ENCODE data around the gene CITED2.

The CITED2 gene

GRCh38 chr6:139373154-139373927, 1.1 kb downstream of the CITED2 start:
- WGBS (ENCODE audit: insufficient coverage, insufficient read length): no CpG with 5 or more reads among the region's 57 CpGs
- Histone ChIP-seq H3K27ac (ENCODE audit: low read length) (no peak overlapping the region), H3K4me3 (ENCODE audit: low read length) (peak overlapping the region; percentile 73), H3K4me1 (ENCODE audit: control insufficient read depth, insufficient read depth, low read length) (peaks cover 4% of the 10 kb centered on the region; the same call in 1 of the 2 replicates), H3K27me3 (ENCODE audit: control insufficient read depth, insufficient read depth, low read length) (no peaks in the 10 kb centered on the region), H3K9me3 (ENCODE audit: control insufficient read depth, insufficient read depth, low read length) (no peaks in the 10 kb centered on the region), H3K36me3 (ENCODE audit: control insufficient read depth, insufficient read depth, low read length) (peaks cover 7% of the 10 kb centered on the region; the same call in 1 of the 2 replicates)
- no peak for DNase-seq (ENCODE audit: low read depth, low spot score)

GRCh38 chr6:139372326-139373153, 1.9 kb downstream of the CITED2 start:
- no CpG with 5 or more reads among the region's 14 CpGs for WGBS (ENCODE audit: insufficient coverage, insufficient read length)
- no peak for DNase-seq (ENCODE audit: low read depth, low spot score)
- H3K4me1 ChIP-seq (ENCODE audit: control insufficient read depth, insufficient read depth, low read length): peaks cover 4% of the 10 kb centered on the region; the same call in 1 of the 2 replicates

DNA sequence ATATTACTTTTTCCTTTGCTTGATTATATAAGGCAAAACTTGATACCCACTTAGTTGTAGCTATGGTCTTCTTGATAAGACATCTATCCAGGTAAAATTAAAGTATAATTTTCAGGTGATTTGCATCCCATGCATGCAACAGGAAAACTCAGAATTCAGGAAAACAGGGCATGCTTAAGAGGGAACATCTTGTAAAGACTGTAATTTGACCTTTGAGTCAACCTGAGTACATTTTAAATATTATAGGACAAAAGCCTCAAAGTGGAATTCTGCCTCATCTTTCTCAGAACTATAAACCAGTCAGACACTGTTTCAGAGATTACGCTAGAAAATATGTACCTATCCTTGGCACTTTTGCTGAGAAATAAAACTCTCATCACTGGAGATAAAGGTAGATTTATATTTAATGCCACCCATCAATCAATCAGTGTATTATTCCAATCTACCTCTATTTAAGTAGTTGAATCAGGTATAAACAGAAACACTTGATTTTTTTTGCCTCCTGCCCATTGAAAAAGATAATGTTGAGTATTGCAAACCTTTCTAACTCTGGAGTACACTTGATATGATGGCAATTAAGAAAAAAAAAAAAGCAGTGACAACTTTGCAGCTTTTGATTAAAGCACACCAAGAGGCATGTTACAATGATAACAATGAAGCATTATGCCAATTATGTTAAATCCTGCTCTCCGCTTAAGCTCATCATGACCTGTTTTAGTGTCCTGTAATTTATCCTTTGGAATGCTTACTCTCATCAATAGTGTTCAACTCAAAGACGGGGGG, 2.8 kb downstream of the CITED2 start:
- H3K36me3 ChIP-seq (ENCODE audit: control insufficient read depth, insufficient read depth, low read length): peaks cover 7% of the 10 kb centered on the region; the same call in 1 of the 2 replicates
- DNase-seq (ENCODE audit: low read depth, low spot score): no peak
- no peak overlapping the region; the same call in 1 of the 2 replicates for H3K4me3 ChIP-seq (ENCODE audit: low read length)
- H3K27ac ChIP-seq (ENCODE audit: low read length): no peak overlapping the region
- H3K9me3 ChIP-seq (ENCODE audit: control insufficient read depth, insufficient read depth, low read length): no peaks in the 10 kb centered on the region
- H3K27me3 ChIP-seq (ENCODE audit: control insufficient read depth, insufficient read depth, low read length): no peaks in the 10 kb centered on the region
- H3K4me1 ChIP-seq (ENCODE audit: control insufficient read depth, insufficient read depth, low read length): peaks cover 1% of the 10 kb centered on the region; the same call in 1 of the 2 replicates
- WGBS (ENCODE audit: insufficient coverage, insufficient read length): no CpG with 5 or more reads among the region's 3 CpGs

More at GRCh38 chr6:139372326-139373153, 1.9 kb downstream of the CITED2 start:
- peaks cover 7% of the 10 kb centered on the region; the same call in 1 of the 2 replicates for H3K36me3 ChIP-seq (ENCODE audit: control insufficient read depth, insufficient read depth, low read length)
- H3K4me3 ChIP-seq (ENCODE audit: low read length): peak overlapping the region; percentile 73; the same call in 1 of the 2 replicates
- no peaks in the 10 kb centered on the region for H3K9me3 ChIP-seq (ENCODE audit: control insufficient read depth, insufficient read depth, low read length)
- H3K27ac ChIP-seq (ENCODE audit: low read length): no peak overlapping the region
- no peaks in the 10 kb centered on the region for H3K27me3 ChIP-seq (ENCODE audit: control insufficient read depth, insufficient read depth, low read length)

DNA sequence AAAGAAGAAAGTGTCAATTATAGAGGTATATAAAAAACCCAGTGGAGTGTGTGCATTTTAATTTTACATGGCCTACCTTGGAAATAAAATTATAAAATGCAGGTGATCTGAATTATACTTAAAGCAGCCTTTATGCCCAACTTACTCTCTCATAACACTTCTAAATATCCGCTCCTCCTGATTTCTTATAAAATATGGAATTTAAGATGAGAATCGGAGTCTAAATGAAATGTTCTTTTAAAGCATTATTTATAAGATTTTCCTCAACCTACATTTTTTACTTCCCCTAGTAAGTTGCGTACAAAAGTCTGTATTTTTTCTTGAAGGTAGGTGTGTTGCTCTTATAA, 3.5 kb downstream of the CITED2 start:
- no CpG with 5 or more reads among the region's 3 CpGs for WGBS (ENCODE audit: insufficient coverage, insufficient read length)
- no peak overlapping the region for H3K4me3 ChIP-seq (ENCODE audit: low read length)

GRCh38 chr6:139370283-139370998, 4.0 kb downstream of the CITED2 start:
- H3K4me1 ChIP-seq (ENCODE audit: control insufficient read depth, insufficient read depth, low read length): peaks cover 1% of the 10 kb centered on the region; the same call in 1 of the 2 replicates
- no peaks in the 10 kb centered on the region for H3K9me3 ChIP-seq (ENCODE audit: control insufficient read depth, insufficient read depth, low read length)
- peaks cover 7% of the 10 kb centered on the region; the same call in 1 of the 2 replicates for H3K36me3 ChIP-seq (ENCODE audit: control insufficient read depth, insufficient read depth, low read length)
- no peak overlapping the region for H3K4me3 ChIP-seq (ENCODE audit: low read length)
- H3K27ac ChIP-seq (ENCODE audit: low read length): no peak overlapping the region
- H3K27me3 ChIP-seq (ENCODE audit: control insufficient read depth, insufficient read depth, low read length): no peaks in the 10 kb centered on the region
- DNase-seq (ENCODE audit: low read depth, low spot score): no peak
- WGBS (ENCODE audit: insufficient coverage, insufficient read length): no CpG with 5 or more reads among the region's 5 CpGs

More for the DNA sequence above, 3.5 kb downstream of the CITED2 start:
- no peaks in the 10 kb centered on the region for H3K27me3 ChIP-seq (ENCODE audit: control insufficient read depth, insufficient read depth, low read length)
- H3K36me3 ChIP-seq (ENCODE audit: control insufficient read depth, insufficient read depth, low read length): peaks cover 7% of the 10 kb centered on the region; the same call in 1 of the 2 replicates
- no peak for DNase-seq (ENCODE audit: low read depth, low spot score)
- no peak overlapping the region for H3K27ac ChIP-seq (ENCODE audit: low read length)
- H3K4me1 ChIP-seq (ENCODE audit: control insufficient read depth, insufficient read depth, low read length): peaks cover 1% of the 10 kb centered on the region; the same call in 1 of the 2 replicates
- H3K9me3 ChIP-seq (ENCODE audit: control insufficient read depth, insufficient read depth, low read length): no peaks in the 10 kb centered on the region

DNA sequence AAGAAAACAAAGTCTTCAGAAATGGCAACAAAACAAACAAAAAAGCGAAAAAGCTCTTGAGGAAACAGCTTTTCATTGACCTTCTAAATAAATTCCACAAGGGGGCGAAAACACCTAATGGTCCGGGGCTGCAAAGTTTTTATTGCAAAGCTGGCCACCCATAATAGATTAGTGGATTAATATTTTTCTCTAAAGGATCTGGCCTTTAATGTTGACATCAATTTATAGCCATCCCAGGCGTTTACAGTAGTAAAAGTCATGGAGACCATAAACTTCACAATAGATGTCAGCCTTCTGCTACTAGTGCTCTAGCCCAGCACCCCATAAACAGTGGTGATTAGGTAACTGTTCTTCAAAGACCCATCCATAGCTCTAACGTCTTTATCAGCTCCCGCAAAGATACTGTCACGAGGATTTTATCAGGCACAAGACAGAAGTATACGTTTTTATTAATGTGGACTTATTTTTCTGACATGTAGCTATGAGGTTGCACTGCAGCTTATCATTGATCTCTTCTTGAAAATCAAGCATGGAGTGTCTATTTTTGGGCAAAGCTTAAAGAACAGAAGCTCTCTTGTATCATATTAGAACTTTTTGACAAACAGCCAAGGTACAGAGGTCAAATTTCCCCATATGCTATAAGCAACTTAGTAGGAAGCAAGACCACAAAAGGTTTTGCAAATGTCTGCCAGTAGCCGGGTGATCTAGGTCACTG, 4.7 kb downstream of the CITED2 start:
- DNase-seq (ENCODE audit: low read depth, low spot score): no peak
- no peaks in the 10 kb centered on the region for H3K9me3 ChIP-seq (ENCODE audit: control insufficient read depth, insufficient read depth, low read length)
- peaks cover 7% of the 10 kb centered on the region; the same call in 1 of the 2 replicates for H3K36me3 ChIP-seq (ENCODE audit: control insufficient read depth, insufficient read depth, low read length)
- H3K4me3 ChIP-seq (ENCODE audit: low read length): no peak overlapping the region
- H3K27me3 ChIP-seq (ENCODE audit: control insufficient read depth, insufficient read depth, low read length): no peaks in the 10 kb centered on the region
- H3K27ac ChIP-seq (ENCODE audit: low read length): no peak overlapping the region
- no CpG with 5 or more reads among the region's 9 CpGs for WGBS (ENCODE audit: insufficient coverage, insufficient read length)
- peaks cover 1% of the 10 kb centered on the region; the same call in 1 of the 2 replicates for H3K4me1 ChIP-seq (ENCODE audit: control insufficient read depth, insufficient read depth, low read length)

GRCh38 chr6:139369068-139369467, 5.4 kb downstream of the CITED2 start:
- DNase-seq (ENCODE audit: low read depth, low spot score): no peak
- WGBS (ENCODE audit: insufficient coverage, insufficient read length): no CpG with 5 or more reads among the region's 2 CpGs
- Histone ChIP-seq H3K27ac (ENCODE audit: low read length) (no peak overlapping the region), H3K36me3 (ENCODE audit: control insufficient read depth, insufficient read depth, low read length) (peaks cover 7% of the 10 kb centered on the region; the same call in 1 of the 2 replicates), H3K9me3 (ENCODE audit: control insufficient read depth, insufficient read depth, low read length) (no peaks in the 10 kb centered on the region), H3K4me1 (ENCODE audit: control insufficient read depth, insufficient read depth, low read length) (peaks cover 1% of the 10 kb centered on the region; the same call in 1 of the 2 replicates), H3K27me3 (ENCODE audit: control insufficient read depth, insufficient read depth, low read length) (no peaks in the 10 kb centered on the region), H3K4me3 (ENCODE audit: low read length) (no peak overlapping the region)

DNA sequence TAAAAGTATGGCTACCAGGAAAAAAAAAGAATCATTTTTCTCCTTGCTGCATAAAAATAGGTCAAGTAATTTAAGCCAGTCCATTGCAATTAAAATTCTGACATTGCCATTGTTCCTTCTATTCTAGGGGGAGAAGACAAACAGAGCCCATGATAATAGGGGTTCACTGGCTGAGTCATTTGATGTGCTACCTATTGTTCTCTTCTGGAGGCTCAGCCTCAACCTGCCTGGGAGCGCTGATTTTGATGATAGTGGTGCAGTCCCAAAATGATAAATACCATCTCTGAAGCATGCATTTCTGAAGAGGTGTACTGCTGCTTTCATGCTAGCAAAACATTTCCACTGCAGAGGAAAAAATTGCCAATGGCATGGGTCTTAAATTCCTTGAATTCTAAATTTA, 5.8 kb downstream of the CITED2 start:
- Histone ChIP-seq H3K9me3 (ENCODE audit: control insufficient read depth, insufficient read depth, low read length) (no peaks in the 10 kb centered on the region), H3K4me1 (ENCODE audit: control insufficient read depth, insufficient read depth, low read length) (peaks cover 1% of the 10 kb centered on the region; the same call in 1 of the 2 replicates), H3K27ac (ENCODE audit: low read length) (no peak overlapping the region), H3K4me3 (ENCODE audit: low read length) (no peak overlapping the region), H3K36me3 (ENCODE audit: control insufficient read depth, insufficient read depth, low read length) (peaks cover 7% of the 10 kb centered on the region; the same call in 1 of the 2 replicates), H3K27me3 (ENCODE audit: control insufficient read depth, insufficient read depth, low read length) (no peaks in the 10 kb centered on the region)
- DNase-seq (ENCODE audit: low read depth, low spot score): no peak
- no CpG with 5 or more reads among the region's 1 CpG for WGBS (ENCODE audit: insufficient coverage, insufficient read length)

DNA sequence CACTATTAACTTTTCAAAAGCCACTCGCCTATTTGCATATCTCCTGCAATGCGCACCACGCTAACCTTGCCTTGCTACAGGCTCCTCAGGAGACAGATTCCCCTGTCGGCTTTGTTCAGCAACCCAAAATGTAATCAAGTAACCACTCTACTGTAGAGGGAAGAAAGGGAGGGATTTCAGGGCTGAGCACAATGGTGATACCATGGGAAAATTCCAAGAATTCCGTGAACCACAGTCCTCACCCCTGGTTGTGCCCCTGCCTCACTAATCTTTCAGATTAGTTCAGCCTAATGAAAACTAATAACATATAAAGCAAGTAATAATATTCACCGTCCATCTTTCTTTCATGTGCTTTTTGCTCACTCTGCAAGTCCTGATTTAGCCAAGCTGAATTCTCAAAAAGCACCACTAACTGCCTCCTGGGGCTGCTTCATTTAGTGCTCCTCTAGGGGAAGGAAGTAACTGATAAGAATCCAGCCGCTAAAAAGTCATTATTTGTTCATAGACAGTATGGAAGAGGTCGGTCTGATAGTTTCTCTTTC, 6.6 kb downstream of the CITED2 start:
- Histone ChIP-seq H3K4me1 (ENCODE audit: control insufficient read depth, insufficient read depth, low read length) (peaks cover 1% of the 10 kb centered on the region; the same call in 1 of the 2 replicates), H3K4me3 (ENCODE audit: low read length) (no peak overlapping the region), H3K27me3 (ENCODE audit: control insufficient read depth, insufficient read depth, low read length) (no peaks in the 10 kb centered on the region), H3K36me3 (ENCODE audit: control insufficient read depth, insufficient read depth, low read length) (peaks cover under 1% of the 10 kb centered on the region; the same call in 1 of the 2 replicates), H3K27ac (ENCODE audit: low read length) (peak overlapping the region; percentile 87), H3K9me3 (ENCODE audit: control insufficient read depth, insufficient read depth, low read length) (no peaks in the 10 kb centered on the region)
- DNase-seq (ENCODE audit: low read depth, low spot score): no peak
- no CpG with 5 or more reads among the region's 8 CpGs for WGBS (ENCODE audit: insufficient coverage, insufficient read length)

Data from iPS DF 6.9 (cell line).